Left renal pelvis (tissue), 4 donors: ENCODE measurements around the gene C11orf58. TPM values are rescaled to one million over a fixed set of nuclear protein-coding genes. Genes with fewer than 3 reads are reported as not detected.

Experiments used
- DNase-seq, 4 donors: peaks; one replicate each; pipeline ENCODE4 v3.0.0-alpha.2; 2013; ENCODE audit warnings: low read depth in 4 of 4, low spot score in 3 of 4
- polyA plus RNA-seq, 4 donors: library from polyadenylated mRNA; unstranded; fragments of 120-200 nt; gene quantifications; one replicate each; pipeline ENCODE4 v1.2.1, GENCODE V29; 2013; ENCODE audit not compliant: insufficient read length in 4 of 4

Gene C11orf58
- polyA plus RNA-seq, 4 donors, result 316 to 396 (median 381) TPM

DNA sequence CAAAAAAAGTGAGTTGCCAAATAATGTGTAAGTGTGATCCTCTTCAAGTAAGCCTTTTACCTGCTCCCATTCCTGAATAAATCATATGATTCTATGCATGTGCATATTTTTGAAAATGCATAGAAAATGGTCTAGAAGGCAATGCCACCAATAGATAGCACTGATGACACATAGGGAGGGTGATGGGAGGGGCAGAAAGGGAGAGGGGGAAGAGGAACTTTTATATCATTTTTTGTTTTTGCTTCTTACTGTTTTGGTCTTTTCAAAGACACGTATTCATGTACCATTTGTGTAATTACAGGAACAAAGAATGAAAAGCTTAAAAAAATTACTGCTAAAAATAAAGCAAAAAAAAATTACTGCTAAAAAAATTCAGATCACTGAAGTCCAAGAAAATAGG is 60.8 kb downstream of the C11orf58 start:
- no peak for DNase-seq

DNA sequence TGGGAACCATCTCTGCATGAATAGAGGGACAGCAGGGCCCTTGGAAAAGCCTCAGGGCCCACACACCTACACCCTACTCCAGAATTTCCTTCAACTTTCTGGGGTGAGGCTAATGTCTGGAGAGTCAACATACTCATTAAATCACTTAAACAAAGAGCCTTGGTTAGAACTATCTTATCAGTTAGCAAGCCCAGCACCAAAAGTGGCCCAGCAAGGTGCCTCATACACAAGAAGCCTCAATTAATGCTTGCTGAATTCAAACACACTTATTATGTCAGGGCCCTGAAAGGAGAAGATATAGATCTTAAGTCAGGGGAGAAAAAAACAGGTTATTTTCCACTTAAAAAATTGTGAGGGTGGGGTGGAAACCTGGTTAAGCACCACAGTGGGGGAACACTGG is 61.4 kb downstream of the C11orf58 start:
- no peak for DNase-seq

GRCh38 chr11:16800382-16800781 is 61.9 kb downstream of the C11orf58 start:
- no peak for DNase-seq

DNA sequence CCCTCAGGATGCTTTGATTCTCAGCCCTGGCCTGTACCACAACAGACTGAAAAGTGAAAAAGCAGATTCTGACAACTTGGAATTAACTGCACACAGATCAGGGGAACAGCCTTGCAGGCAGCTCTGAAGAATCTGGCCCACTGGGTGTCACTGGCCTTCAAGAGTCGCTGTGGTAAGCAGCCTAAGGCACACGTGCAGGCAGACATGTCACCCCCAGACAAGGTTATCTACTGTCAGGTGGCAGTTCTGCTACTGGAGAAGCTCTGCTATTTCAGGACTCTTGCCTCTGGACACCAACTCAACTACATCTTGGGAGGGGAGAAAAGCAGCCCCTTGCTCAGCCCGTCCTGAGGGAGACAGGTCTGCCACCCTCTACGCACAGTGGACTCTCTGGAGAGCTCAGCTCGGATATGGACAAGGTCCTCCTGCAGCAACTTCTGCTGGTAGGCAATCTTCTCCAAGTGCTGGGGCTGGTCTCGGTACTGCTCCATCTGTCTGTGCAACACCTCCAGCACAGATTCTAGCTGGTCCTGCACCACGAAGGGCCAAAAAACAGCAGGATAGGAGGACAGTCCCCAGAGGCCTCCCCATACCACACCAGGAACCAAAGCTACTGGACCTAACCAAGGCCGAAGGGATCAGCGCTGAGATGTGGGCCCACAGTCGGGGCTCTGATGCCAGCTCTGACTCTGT is 63.0 kb downstream of the C11orf58 start:
- no peak for DNase-seq

DNA sequence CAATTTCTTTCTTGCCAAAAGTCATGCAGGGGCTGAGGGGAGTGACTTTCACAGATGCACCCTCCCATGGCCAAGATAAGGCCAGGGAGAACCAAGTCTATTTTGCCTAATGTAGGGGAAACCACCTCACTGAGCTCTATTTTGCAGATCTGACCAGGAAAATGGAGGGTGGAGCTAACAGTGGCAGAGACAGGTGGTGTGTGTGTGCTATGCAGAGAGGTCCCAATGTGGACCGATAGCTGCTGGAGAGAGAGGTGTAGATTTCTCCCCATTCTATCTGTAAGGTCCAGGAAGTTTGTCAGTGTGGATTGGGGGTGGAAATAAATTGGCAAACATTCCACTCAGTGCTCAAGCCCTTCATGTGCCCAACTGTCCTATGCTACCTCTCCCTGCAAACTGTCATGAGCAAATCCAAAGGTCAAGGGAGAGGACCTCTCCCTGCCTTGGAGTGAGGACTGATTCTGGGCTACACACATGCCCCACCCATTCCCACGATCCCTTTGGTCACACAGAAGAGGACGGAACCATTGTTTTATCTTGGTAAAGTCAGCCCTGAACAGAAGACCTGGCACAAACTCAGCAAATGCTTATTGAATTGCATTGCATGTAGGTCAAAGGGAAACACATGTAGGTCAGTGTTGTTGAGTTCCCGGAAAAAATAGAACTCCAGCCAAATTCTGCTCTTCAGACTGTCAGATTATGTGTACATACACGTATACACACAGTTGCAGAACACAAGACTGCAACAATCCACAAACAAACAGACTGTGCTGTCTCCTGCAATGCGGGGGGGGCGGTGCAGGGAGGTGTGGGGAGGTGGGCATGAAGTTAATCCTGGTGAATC is 65.9 kb downstream of the C11orf58 start:
- DNase-seq, result no peak

DNA sequence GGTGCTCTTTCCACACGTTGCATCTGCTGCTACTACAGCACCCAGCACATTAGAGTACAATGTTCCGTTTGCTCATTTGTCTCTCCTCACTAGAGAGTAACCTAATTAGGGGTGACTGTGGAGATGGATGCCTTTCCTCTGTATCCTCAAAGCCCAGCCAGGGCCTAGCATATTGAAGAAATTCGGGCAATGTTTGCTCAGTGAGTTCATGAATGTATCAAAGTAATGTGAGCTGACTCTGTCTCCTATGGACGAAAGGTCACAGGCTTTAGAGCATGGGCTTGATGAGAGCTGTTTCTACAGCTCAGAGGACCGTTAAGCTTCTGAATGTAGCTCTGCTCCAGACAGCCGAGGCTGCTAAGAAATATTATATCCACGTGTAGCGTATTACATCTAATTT is 67.5 kb downstream of the C11orf58 start:
- DNase-seq, result peak in 1 of 4 donors; percentile 39

- no peak for DNase-seq
Measured at GRCh38 chr11:16806791-16807190, 68.3 kb downstream of the C11orf58 start.

DNA sequence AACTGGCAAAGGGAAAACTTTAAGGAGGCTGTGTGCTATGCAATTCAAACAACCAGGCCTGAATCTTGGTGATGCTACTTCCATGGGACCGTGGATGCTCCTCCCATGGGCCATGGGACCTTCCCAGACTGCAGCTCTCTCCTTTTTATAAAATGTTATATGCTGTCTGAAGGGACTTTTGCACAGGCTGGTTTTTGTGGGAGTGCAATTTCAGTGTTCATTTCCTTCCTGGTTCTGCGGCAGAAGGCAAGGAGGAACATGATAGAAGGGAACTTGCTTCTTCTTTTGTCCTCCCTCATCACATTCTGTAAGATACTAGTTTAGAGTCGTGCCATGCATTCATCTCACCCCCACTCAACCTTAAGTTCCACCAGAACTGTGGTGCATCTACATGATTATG is 68.9 kb downstream of the C11orf58 start:
- DNase-seq, result no peak
